HG02884 (cell line): ENCODE results near the gene ADAMTS2.

ENCODE experiments used
- ATAC-seq: cut with Tn5 transposase; IDR thresholded peaks from one replicate; pipeline ENCODE4 v1.9.1; 2021; ENCODE audit warnings: mild to moderate bottlenecking, moderate library complexity; ENCODE audit not compliant: unreplicated experiment

The ADAMTS2 gene

DNA sequence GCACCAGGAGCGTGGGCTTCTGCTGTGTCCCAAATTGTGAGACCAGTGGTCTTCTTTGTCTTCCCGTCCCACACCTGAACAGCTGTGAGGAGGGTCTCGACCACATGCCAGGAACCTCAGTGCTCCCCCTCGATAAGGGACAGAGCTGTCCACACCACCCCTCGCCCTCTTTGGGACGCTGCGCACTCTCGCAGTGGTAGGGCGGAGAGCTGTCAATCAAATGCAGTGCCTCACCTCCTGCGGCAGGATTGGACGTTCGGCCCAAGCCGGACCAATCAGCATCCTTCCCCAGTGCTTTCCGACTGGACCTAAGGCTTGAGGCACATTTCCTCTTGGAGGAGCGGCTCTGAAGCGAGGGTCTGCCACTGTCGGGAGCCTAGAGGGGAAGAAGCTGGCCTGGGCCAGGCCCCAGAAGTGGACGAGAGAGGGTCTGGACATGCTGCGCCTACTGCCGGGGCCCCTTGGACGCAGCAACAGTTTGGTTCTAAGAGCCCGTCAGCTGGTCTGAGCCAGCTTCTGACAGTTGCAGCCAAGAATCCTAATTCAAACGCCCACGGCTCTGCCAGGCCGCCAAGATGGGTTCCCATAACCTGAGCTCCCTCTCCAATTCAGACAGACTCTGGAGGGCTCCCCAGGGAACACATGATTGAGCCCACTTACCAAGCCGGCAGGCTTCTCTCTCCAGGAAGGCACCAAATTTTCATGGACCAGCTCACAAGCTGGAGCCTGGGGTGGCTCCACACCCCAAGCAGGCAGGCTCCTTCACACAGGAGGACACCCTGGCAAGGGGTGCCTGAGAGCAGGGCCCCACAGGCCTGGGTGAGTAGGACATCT lies 28.1 kb upstream of the ADAMTS2 start:
- ATAC-seq: no peak

DNA sequence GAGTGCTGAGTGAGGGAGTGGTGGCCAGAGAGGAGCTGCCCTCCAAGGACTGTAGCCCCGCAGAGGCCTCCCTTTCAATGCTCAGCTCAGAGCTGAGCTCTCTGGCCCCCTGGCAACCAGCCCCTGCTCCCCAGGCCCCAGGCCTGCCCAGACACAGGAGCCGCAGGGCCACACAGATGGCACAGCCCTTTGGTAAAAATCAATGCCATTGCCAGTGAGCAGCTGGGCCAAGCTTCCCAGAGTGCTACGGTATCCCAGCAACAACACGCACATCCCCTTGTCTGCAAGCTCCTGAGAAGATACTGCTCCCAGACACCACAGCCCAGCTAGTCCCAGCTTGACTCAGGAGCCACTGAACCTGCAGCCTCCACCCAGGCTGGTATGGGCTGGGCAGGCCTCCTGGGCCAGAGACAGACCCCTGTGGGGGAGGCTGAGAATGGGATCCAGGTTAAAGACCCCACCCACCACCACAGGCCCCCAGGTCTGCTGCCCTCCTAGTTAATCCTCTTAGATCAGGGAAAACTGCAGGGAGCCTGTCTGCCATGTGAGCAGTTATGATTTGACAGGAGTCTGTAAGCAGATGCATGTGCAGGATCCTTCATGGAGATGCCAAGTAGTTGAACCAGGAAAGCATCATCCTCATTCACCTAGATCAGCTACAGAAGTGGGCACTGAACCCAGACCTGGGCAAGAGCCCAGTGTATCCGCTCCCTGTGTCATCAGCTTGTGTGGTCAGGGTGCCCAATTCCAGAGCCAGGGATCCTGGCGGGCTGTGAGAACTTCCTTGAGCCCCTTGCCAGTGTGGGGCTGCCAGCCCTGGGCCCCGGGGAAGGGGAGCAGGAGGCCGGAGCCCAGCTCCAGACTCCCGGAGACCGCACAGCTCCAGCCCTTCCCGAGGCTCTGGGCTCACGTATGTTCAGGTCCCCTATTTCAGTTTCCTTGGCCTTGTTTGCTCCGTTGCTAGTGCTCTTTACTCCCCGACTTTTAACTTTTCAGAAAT lies 26.7 kb upstream of the ADAMTS2 start:
- ATAC-seq: no peak

GRCh38 chr5:179371121-179371510 lies 25.9 kb upstream of the ADAMTS2 start:
- no peak for ATAC-seq

DNA sequence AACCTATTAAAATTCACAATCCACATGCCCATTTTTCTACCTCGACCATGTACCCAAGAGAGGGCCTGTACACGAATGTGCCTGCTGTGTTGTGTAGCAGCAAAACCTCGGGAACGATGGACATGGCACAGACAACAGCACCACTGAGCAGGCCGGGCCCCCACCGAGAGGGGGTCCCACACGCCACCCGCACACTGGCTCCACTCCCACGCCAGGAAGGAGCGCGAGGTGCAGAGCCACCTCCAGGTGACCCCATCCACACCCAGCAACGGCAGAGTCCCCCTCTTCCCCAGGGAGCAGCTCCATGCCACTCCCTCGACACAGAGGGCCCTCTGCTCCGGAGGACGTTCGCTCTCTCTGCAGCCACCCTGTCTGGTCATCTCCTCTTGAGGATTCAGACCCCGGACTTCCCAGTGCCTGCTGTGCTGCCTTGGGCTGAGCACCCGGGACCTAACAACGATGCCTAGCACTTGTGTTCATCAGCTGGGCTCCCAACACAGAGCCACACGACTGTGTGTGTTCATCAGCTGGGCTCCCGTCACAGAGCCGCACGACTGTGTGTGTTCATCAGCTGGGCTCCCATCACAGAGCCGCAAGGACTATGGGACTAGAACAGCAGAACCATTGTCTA lies 25.3 kb upstream of the ADAMTS2 start:
- ATAC-seq: no peak

DNA sequence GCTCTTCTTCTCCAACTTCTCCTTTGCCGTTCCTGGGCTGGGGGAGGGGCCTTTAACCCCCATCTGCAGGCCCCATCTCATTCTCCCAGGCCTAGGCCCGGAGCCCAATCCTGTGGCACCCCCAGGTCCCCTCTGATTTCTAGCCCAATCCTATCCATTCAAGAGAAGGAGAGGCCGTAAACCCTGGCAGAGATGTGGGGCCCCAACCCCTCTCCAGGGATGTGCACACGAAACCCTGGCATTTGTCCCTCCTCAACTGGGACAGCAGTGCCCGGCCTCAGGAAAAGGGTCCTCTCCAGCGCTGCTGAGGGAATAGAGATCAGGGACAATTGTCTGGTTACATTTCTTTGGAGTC lies 24.2 kb upstream of the ADAMTS2 start:
- no peak for ATAC-seq

GRCh38 chr5:179368806-179369529 lies 23.7 kb upstream of the ADAMTS2 start:
- ATAC-seq: no peak

- ATAC-seq: no peak
Observed at GRCh38 chr5:179368126-179368805, 23.0 kb upstream of the ADAMTS2 start.

DNA sequence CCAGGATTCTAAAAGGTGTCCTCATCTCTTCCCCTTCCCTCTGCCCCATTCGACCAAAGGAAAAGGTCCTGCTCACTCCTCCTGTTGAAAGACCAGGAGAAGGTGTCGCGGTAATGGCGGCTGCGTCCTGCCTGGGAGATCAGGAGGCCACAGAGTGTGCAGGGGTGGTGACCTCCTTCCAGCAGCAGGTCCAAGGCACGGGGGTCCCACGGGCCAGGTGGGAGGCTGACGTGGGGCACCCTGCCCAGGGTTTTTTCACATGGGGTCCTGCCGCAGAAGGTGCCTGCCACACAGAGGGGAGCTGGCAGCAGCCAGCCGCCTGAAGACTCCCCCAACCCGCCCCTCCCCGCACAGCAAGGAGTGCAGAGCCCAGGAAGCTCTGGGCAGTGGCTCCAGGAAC lies 22.2 kb upstream of the ADAMTS2 start:
- no peak for ATAC-seq

DNA sequence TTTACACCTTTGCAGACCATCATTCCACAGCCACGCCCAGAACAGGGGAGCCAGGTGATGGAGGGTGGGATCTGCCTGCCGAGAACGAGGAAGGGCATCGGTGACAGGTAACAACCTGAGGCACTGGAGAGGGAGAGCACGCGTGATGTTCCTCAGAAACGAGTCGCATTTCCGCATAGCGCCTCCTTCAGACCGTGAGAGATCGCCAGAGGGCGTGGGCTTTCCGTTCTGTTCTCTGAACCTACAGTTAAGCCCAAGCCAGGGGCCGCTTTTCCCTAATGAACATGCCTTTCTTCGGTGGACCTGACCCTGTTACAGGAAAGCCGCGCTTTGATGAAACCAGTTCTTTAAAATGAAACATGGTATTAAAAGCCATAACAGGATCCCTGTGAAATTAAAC lies 17.1 kb upstream of the ADAMTS2 start:
- no peak for ATAC-seq

DNA sequence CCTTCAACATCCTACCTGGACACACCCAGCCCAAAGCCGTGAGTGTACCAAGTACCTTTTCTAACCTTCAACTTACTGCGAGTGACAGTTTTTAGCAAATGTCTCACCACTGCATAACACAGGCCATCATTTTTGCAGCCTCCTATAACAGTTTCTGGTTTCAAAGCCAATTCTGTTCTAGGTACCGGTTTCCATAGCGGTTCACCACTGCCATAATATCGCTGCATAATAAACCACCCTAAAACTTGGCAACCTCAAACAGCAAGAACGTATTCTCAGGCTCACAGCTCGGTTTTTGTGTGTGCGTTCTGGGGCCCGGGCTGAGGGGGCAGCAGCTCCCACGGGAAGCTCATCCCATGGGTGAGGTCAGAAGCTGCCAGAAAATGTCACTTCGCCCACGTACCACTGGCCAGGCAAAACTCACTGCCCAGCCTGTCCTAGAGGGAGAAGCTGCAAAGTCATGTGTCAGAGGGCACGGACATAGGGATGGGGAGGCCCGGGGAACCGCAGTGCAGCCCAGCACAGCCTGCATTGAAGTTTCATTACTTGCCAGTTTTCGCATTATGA lies 15.9 kb upstream of the ADAMTS2 start:
- ATAC-seq: no peak

- ATAC-seq: no peak
Observed at GRCh38 chr5:179357031-179357430, 11.8 kb upstream of the ADAMTS2 start.

- no peak for ATAC-seq
Observed at GRCh38 chr5:179355976-179356974, 11.0 kb upstream of the ADAMTS2 start.

DNA sequence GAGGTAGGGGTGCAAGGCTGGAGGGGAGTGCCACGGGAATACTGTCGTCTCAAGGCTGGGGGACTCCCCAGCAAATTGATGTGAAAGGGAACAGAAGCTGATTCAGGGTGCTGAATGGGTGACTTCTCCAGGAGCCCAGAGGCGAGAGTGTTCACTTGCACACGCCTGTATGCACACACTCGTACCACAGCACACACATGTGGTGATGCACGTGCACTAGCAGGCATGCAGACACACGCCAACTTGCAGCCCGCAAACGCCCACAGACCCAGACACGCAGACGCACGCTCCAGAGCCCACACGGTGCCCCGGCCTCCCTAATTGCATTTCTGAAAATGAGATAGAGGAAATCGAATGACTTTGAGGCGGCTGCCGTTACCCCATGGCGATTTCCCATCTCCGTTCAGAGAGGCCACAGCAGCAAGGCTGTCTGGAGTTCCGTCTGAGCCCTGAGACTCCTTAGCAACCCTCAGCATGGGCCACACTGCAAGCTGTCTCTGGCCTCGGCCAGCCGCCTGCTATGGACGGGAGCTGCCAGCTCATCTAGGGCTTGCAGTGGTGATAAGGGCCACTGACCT lies 9.1 kb upstream of the ADAMTS2 start:
- no peak for ATAC-seq

GRCh38 chr5:179348843-179349242 lies 3.6 kb upstream of the ADAMTS2 start:
- ATAC-seq: no peak

DNA sequence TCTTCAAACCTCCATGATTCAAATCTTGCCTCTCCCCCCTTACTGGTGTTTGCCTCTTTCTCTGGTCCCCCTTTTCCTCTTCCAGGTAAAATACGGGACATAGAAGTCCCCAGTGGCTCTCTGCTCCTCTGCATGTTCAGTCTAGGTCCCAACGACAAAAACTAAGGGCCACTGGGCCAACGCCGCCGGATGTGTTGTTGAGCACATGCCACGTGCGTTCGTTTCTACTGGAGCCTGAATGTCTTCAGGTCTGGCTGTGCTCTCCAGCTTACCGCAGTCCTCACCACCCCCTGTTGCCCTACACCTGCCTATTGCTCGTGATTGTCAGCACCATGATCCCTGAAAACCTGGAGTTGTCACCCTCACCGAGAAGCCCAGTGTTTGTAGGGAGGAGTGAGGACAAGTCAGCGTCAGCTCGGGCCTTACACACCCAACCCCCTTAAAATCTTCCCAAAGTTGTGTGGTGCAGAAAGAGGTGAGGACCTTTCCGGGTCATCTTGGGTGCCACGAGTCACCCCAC lies 2.8 kb upstream of the ADAMTS2 start:
- ATAC-seq: no peak

DNA sequence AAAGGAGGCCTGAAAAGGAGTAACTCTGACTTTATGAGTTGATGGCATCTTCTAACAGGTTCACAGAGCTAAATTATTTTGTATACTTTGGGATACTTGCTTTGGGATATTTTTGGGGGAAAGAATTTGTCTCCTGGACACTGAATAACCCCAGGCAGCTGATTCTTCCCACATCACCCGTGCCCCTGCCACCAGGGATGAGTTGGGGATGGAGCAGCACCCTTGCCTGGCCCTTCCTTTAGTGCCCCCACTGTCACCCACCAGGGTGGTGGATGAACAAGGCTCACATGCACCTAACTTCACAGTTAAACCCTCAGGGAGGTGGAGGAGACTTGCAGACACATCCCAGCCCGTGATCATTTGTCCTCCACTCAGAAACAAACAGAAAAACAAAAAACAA lies 2.3 kb upstream of the ADAMTS2 start:
- ATAC-seq: no peak

GRCh38 chr5:179346875-179347274 lies 1.6 kb upstream of the ADAMTS2 start:
- ATAC-seq: no peak

- no peak for ATAC-seq
Observed at GRCh38 chr5:179346401-179346800, 1.1 kb upstream of the ADAMTS2 start.
